Osteoblast (primary cell): ENCODE measurements around the gene RSAD2. TPM values are rescaled to one million over a fixed set of nuclear protein-coding genes. Genes with fewer than 3 reads are reported as not detected.

Experiments
- DNase-seq: peaks from one replicate; pipeline ENCODE4 v3.0.0; 2011; ENCODE audit warnings: low spot score, mixed read lengths; ENCODE audit not compliant: insufficient read length; ENCODE audit errors: missing footprints
- H2AFZ ChIP-seq: 2 replicates; pipeline ENCODE4 v1.6.0; 2011; ENCODE audit warnings: mild to moderate bottlenecking, low read length
- H3K27ac ChIP-seq: 2 replicates; pipeline ENCODE4 v1.5.1; 2011; ENCODE audit warnings: mild to moderate bottlenecking, low read depth, low read length, moderate library complexity
- H3K27me3 ChIP-seq: 2 replicates; pipeline ENCODE4 v1.6.0; 2012; ENCODE audit warnings: mild to moderate bottlenecking, control low read depth, inconsistent platforms, low read length, moderate library complexity; ENCODE audit not compliant: insufficient read depth
- H3K36me3 ChIP-seq: 2 replicates; pipeline ENCODE4 v1.5.1; 2011; ENCODE audit warnings: mild to moderate bottlenecking, low read length, control low read depth, moderate library complexity; ENCODE audit not compliant: insufficient read depth
- H3K4me1 ChIP-seq: 2 replicates; pipeline ENCODE4 v1.5.1; 2011; ENCODE audit warnings: mild to moderate bottlenecking, low read length, control low read depth, moderate library complexity; ENCODE audit not compliant: insufficient read depth
- H3K4me2 ChIP-seq: 2 replicates; pipeline ENCODE4 v1.6.0; 2011; ENCODE audit warnings: mild to moderate bottlenecking, low read length; ENCODE audit not compliant: insufficient read depth
- H3K4me3 ChIP-seq: fragments of 200-600 bp; sonication (generic); 3 replicates; pipeline ENCODE4 v1.5.1; 2012; ENCODE audit warnings: mild to moderate bottlenecking, low read length, inconsistent platforms; ENCODE audit not compliant: insufficient read depth
- H3K79me2 ChIP-seq: 2 replicates; pipeline ENCODE4 v1.6.0; 2012; ENCODE audit warnings: mild to moderate bottlenecking, low read length, control low read depth, inconsistent platforms; ENCODE audit not compliant: insufficient read depth
- H3K9me3 ChIP-seq: 2 replicates; pipeline ENCODE4 v1.5.1; 2011; ENCODE audit warnings: low read depth, low read length, control low read depth
- H4K20me1 ChIP-seq: 2 replicates; pipeline ENCODE4 v1.6.0; 2012; ENCODE audit warnings: mild to moderate bottlenecking, low read length, control low read depth; ENCODE audit not compliant: insufficient read depth
- total RNA-seq: library from RNA; depleted of rRNA; stranded (reverse); fragments of >200 nt; gene quantifications from 2 replicates; pipeline ENCODE4 v1.2.3, GENCODE V29; 2012
- TF ChIP-seq, protein P1 (sequence below): IDR thresholded peaks from 2 replicates; pipeline ENCODE4 v1.5.1; 2011; ENCODE audit warnings: mild to moderate bottlenecking, low read depth, low read length, moderate library complexity; ENCODE audit errors: extremely low read depth

Gene RSAD2
- total RNA-seq, 1 donor, result 0.72 TPM

DNA sequence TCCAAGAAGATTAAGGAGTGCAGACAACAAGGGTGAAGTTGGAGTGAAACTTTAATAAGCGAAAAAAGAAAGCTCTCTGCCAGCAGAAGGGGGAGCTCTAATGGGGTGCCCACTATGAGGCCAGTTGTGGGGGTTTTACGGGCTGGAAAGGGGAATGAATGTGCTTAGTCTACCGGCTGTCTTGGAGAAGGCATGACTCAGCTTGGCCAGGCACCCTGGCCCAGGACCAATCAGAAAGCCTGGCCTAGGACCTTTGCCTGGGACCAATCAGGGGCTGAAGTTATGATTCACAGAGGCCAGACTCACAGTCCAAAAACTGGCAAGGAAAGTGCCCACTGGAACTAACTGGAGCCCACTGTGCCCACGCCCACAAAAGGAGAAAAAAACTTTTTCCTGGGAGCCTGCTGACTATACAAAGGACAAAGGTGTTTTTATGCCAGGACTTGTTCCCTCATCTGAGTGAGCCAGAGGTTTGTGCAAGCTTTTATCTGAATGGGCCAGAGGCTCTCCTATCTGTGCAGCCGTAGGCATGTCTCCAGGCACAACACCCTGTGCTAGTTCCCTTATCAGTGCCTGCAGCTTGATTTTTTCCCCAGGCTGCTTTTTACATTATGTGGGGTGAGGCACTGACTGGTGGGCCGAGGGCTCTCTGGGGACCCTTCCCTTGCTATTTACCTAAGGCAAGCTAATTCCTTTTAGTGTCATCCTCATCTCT is 30.5 kb upstream of the RSAD2 start:
- H3K4me2 ChIP-seq, result no peak overlapping the region
- H2AFZ ChIP-seq, result no peak overlapping the region
- no peaks in the 10 kb centered on the region for H3K79me2 ChIP-seq
- no peak overlapping the region for H3K4me3 ChIP-seq
- H3K27ac ChIP-seq, result no peak overlapping the region
- H4K20me1 ChIP-seq, result no peaks in the 10 kb centered on the region
- TF ChIP-seq, protein P1, sequence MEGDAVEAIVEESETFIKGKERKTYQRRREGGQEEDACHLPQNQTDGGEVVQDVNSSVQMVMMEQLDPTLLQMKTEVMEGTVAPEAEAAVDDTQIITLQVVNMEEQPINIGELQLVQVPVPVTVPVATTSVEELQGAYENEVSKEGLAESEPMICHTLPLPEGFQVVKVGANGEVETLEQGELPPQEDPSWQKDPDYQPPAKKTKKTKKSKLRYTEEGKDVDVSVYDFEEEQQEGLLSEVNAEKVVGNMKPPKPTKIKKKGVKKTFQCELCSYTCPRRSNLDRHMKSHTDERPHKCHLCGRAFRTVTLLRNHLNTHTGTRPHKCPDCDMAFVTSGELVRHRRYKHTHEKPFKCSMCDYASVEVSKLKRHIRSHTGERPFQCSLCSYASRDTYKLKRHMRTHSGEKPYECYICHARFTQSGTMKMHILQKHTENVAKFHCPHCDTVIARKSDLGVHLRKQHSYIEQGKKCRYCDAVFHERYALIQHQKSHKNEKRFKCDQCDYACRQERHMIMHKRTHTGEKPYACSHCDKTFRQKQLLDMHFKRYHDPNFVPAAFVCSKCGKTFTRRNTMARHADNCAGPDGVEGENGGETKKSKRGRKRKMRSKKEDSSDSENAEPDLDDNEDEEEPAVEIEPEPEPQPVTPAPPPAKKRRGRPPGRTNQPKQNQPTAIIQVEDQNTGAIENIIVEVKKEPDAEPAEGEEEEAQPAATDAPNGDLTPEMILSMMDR, result no peak
- peaks cover 14% of the 10 kb centered on the region for H3K9me3 ChIP-seq
- DNase-seq, result no peak
- no peaks in the 10 kb centered on the region for H3K27me3 ChIP-seq
- H3K36me3 ChIP-seq, result no peaks in the 10 kb centered on the region
- no peaks in the 10 kb centered on the region for H3K4me1 ChIP-seq

DNA sequence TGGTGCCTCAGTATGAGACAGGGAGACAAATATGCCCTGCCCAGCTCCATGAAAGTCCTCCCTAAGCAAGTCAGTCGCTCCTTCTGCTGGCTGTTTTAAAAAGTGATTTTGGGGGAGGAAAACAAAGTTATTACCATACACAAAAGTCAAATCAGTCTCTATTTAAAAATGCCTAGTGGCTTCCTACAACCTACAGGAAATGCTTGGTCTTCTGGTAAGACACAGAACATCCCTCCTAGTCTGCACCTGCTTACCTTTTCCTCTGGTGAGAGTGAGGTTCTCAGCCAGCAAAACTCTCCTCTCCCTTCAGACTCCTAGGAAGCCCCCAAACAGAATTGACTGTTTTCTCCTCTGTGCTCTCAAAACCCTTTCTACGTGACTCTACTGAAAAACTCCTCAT is 25.4 kb upstream of the RSAD2 start:
- no peaks in the 10 kb centered on the region for H4K20me1 ChIP-seq
- no peak overlapping the region for H2AFZ ChIP-seq
- H3K4me2 ChIP-seq, result no peak overlapping the region
- DNase-seq, result no peak
- H3K4me1 ChIP-seq, result no peaks in the 10 kb centered on the region
- no peaks in the 10 kb centered on the region for H3K79me2 ChIP-seq
- H3K4me3 ChIP-seq, result no peak overlapping the region
- H3K27me3 ChIP-seq, result no peaks in the 10 kb centered on the region
- H3K9me3 ChIP-seq, result no peaks in the 10 kb centered on the region
- TF ChIP-seq, protein P1, result no peak
- no peaks in the 10 kb centered on the region for H3K36me3 ChIP-seq
- no peak overlapping the region for H3K27ac ChIP-seq

DNA sequence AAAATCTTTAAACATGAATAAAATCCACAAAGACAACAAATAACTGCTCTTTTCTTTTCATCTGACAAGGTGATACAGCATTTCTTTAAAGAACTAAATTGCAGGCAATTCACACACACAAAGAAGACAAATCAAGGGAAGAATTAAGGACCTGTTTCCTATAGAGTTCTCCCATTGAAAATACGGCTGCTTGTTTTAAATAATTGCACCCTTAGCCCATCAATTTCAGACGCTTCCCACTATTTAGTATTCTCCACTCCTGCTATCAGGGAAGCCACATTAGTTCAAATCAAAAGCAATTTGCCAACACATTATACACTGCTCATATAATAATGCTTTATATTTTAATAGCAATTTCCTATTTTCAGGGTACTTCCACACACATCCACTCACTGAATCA is 23.2 kb upstream of the RSAD2 start:
- no peaks in the 10 kb centered on the region for H3K9me3 ChIP-seq
- TF ChIP-seq, protein P1, result no peak
- H3K27ac ChIP-seq, result no peak overlapping the region
- H4K20me1 ChIP-seq, result no peaks in the 10 kb centered on the region
- H3K4me1 ChIP-seq, result no peaks in the 10 kb centered on the region
- H2AFZ ChIP-seq, result no peak overlapping the region
- no peak for DNase-seq
- H3K27me3 ChIP-seq, result no peaks in the 10 kb centered on the region
- no peaks in the 10 kb centered on the region for H3K79me2 ChIP-seq
- no peak overlapping the region for H3K4me3 ChIP-seq
- H3K36me3 ChIP-seq, result no peaks in the 10 kb centered on the region
- no peak overlapping the region for H3K4me2 ChIP-seq

DNA sequence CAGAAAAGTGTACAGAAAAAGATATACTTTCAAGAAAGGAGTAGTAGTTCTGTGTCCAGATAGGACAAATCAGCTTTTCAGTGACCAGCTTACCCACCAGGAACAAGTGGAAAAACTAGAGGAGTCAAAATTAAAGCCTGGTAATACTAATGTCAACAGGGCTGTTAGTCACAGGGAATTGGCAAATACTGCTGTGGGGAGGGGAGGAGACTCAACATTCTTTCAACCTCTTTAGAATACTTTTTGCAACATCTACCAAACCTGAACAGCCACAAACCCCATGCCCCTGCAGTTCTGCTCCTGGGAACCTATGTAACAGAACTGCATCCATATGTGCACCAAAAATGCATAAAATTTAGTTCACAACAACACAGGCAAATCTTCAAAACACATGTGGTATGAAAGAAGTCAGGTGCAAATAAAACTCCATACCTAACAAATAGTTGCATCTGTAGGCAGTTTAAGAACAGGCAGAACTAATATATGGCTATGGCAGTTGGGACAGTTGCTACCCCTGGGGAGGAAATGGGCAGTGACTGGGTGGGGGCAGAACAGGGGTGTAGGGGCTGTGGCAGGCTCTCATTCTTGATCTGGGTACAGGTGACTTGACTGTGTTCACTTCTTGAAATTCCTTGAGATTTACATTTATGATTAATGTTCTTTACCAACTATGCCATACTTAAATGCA is 21.6 kb upstream of the RSAD2 start:
- H3K4me1 ChIP-seq, result no peaks in the 10 kb centered on the region
- H3K4me3 ChIP-seq, result no peak overlapping the region
- H4K20me1 ChIP-seq, result no peaks in the 10 kb centered on the region
- H3K36me3 ChIP-seq, result no peaks in the 10 kb centered on the region
- no peak overlapping the region for H2AFZ ChIP-seq
- H3K9me3 ChIP-seq, result no peaks in the 10 kb centered on the region
- H3K4me2 ChIP-seq, result no peak overlapping the region
- DNase-seq, result no peak
- TF ChIP-seq, protein P1, result no peak
- no peak overlapping the region for H3K27ac ChIP-seq
- no peaks in the 10 kb centered on the region for H3K79me2 ChIP-seq
- no peaks in the 10 kb centered on the region for H3K27me3 ChIP-seq
